ENCODE data around the gene FAM151B.

FAM151B gene

DNA sequence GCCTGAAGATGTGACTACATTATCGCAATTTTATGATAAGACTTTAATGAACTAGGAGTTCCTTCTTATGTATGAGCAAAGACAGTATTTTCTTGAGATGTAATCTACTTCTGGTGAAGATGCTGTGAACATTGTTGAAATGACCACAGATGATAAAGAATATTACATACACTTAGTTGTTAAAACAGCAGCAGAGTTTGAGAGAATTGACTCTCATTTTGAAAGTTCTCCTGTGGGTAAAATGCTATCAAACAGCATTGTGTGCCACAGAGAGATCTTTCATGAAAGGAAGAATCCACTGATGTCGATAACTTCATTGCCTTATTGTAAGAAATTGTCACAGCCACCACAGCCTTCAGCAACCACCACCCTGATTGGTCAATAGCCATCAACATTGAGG, 8.0 kb downstream of the FAM151B start:
- intact Hi-C loops (cut with DNase I) = no loop called here
- no peak for DNase-seq

DNA sequence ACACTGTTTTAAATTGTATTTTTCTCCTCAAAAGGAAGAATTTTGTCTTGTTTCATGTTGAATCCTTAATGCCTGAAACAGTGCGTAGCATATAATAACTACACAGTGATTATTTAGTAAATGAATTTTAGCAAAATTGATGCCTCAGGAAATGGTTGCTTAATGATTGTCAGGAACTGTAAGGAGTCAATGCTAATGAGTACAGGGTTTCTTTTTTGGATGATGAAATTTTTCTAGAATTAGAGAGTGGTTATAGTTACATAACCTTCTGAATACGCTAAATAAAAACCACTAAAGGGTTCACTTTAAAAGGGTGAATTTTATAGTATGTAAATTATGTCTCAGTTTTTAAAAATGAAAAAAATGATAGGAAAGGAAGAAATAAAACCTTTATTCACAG, 14.9 kb downstream of the FAM151B start:
- intact Hi-C loops (cut with DNase I) = no loop called here
- no peak for DNase-seq

DNA sequence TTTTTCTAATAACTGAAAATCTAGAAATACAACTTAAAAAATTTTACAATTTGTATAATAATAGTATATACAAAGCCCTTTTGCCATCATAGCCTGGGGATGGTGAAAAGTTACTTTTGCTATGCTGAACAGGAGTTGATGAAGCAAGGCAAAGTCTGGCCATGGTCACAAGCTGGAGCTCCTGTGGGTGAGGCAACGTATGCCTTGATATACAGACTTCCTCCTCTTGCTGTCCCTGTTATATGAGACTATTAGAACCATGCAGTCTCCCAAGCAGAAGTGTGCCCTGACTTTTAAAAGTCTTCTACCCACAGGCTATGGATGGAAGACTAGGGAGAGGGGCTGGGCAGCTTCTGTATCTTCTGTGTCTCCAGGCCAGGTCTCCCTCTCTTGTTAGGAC, 15.7 kb downstream of the FAM151B start:
- DNase-seq = no peak
- intact Hi-C loops (cut with DNase I) = no loop called here

DNA sequence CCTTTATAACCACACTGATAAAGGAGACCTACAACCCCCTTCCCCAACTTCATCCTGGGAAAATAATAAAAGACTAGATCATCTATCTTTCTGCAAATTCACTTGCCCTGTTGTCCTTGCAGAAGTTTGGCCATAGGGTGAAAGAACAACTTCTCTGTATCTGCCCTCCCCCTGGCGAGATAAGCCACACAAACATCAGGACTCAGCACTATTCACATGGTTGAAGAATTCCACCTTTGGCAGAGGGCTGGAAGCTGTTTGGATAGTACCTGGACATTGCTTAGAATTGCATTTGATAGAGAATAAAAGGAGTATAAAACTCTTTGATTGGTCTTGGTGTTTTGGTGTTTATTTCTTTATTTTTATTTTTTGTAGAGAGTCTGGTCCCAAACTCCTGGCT, 16.9 kb downstream of the FAM151B start:
- DNase-seq = no peak

DNA sequence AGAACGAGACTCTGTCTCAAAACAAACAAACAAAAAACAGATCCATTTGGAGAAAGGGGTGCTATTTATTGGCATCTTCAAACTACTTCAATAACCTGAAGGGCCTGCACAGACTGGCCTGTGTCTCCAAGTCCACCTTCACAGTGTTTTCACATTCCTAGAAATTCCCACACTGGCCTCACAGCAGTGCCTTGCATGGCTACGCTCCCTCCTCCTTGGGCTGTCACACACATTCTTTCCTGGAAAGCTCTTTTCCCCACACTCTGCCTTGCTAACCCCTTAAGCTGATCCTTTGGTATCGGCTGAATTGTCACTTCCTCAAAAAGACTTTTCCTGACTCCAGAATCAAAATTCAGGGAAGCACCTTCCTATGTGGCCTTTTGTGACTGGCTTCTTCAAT, 19.8 kb downstream of the FAM151B start:
- no peak for DNase-seq
- intact Hi-C loops (cut with DNase I) = no loop called here

More for the DNA sequence above, 16.9 kb downstream of the FAM151B start:
- intact Hi-C loops (cut with DNase I) = no loop called here

DNA sequence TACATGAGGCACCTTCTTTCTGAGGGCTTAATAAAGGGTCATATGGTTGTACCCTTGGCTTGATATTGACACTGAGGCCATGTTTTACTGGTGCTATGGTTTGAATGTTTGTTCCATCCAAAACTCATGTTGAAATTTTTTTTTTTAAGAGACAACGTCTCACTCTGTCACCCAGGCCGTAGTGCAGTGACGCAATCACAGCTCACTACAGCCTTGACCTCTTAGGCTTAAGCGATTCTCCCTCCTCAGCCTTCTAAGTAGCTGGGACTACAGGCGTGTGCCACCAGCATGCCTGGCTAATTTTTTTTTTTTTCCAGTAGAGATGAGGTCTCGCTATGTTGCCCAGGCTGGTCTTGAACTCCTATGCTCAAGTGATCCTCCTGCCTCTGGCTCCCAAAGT, 20.9 kb downstream of the FAM151B start:
- intact Hi-C loops (cut with DNase I) = no loop called here
- no peak for DNase-seq

DNA sequence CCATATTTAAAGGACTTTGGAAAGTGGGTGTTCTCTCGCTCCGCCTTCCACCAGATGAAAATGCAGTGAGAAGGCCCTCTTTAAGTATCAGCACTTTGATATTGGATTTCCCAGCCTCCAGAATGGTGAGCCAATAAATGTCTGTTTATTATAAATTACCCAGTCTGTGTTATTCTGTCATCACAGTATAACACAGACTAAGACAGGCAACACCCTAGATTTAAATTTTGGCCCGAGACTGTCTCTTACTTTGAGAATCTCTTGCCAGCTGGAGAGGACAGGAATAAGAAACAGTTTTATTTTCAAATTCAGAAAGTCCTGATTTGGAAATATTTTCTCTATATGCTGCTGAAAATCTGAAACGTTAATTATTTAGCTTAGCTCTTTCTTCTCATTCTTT, 21.5 kb downstream of the FAM151B start:
- intact Hi-C loops (cut with DNase I) = no loop called here
- no peak for DNase-seq

DNA sequence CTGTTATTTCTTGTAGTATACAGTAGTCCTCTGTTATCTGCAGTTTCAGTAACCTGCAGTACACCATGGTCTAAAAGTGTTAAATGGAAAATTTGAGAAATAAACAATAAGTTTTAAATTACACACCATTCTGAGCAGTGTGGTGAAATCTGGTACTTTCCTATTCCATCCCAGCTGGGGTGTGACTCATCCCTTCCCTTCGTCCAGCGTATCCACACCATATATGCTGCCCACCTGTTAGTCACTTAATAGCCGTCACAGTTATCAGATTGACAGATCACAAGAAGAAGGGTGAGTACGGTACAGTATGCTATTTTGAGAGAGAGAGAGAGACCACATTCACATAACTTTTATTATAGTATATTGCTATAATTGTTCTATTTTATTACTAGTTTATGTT, 28.9 kb downstream of the FAM151B start:
- DNase-seq = no peak

DNA sequence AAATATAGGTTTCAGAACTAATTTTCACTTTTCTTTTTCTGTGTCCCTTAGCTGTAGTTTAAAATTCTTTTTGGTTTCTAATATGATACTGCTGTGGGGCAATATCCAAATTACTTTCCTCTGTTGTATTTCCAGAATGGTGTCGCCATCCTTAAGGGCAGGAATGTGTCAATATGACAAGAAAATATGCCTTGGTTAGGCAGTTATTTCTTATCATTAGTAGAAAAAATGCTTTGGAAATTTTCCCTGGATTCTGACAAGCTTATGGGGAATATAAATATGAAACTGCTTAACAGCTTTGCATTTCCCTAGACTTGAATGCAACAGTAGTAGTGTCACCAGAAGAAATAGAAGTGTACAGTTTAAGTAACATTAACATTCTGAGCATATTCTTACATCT, 52.8 kb downstream of the FAM151B start:
- intact Hi-C loops (cut with DNase I) = no loop called here

More for the DNA sequence above, 28.9 kb downstream of the FAM151B start:
- intact Hi-C loops (cut with DNase I) = no loop called here

DNA sequence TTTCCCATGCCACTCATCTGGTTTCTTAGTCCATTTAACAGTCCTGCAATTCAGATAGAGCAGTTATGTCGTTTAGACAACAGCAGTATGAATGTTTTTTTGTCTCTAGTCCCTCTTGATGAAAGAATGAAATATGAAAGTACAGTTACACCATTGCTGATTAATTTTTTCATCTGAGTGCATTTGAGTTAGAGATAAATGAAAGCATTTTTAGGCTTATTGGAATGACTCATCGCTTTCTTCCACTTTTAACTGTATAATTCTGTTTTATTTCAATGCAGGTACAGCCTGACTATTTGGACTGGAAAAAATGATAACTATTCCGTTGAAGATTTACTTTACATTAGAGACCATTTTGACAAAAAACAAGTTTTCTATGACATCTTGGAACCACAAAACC, 53.5 kb downstream of the FAM151B start:
- intact Hi-C loops (cut with DNase I) = no loop called here
- DNase-seq = no peak

More for the DNA sequence above, 52.8 kb downstream of the FAM151B start:
- DNase-seq = no peak

DNA sequence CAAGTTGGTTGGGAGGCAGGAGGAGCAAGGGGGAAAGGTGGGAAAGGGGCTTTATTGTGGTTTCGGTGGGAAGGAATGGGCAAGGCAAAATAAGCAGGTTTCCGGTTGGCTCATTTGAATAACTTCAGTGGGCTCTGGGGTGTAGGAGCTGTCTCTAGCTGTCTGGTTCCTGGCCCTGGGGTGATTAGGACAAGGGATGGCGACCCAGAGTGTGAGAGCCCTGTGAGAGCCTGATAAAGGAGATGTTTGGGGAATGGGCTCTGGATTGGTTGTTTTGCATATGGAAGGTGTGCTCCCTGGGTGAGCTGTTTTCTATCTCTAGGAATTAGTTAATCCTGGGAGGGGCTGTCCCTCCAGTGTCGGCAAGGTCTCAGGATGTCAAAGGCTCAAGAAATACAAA, 66.7 kb downstream of the FAM151B start:
- intact Hi-C loops (cut with DNase I) = no loop called here
- DNase-seq = no peak

DNA sequence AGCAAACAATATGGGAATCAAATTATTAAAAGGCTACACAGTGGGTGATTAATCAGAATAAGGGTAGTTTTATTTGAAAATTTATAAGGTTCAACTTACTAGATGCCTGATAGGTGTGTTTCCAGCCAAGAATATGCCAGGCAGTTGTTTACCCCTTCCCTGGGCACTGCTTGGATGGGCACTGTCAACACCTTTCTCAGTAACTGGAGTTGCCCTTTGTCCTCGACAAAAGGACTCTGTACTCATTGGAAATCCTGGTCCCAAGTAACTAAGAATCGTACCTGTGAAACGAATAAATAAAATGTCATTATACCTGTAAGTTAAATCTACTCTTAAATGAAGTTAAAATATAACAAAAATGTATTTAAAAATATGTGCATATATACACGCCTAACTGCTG, 67.2 kb downstream of the FAM151B start:
- DNase-seq = no peak
- intact Hi-C loops (cut with DNase I) = no loop called here

DNA sequence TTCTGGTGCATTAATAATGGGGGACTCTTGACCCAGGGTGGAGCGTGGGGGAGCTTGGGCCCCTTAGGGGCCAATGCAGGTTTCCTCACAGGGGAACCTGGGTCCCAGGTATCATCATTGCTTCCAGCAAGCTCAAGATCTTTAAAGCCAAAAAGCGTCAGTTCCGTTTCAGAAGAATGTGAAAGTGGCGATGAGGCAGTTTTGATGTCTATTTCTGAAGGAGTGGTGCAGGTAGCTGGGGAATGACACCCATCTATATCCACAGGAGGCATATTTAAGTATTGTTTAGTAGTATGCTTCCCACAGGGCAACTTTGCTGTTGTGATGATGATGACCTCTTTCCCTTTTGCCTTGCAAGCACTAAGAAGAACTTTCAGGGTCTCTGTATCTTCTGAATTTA, 71.3 kb downstream of the FAM151B start:
- DNase-seq = no peak
- intact Hi-C loops (cut with DNase I) = no loop called here

DNA sequence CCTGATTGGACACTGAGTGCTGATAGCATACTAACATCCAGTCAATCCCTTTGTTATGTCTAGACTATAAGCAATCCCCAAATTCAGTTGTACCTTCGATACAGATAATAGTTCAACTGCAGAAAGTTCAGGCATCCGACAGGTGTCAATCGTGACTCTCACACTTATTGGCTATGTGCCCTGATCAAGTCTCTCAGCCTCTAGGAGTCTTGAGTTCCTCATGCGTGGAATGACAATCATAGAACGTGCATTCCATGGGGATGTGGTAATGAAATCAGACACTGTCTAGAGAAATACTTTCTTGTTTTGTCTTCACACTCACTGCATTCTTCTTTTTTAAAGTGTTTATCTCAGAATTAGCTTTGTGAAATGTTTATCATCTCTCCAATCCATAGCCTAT, 77.4 kb downstream of the FAM151B start:
- intact Hi-C loops (cut with DNase I) = no loop called here
- no peak for DNase-seq

DNA sequence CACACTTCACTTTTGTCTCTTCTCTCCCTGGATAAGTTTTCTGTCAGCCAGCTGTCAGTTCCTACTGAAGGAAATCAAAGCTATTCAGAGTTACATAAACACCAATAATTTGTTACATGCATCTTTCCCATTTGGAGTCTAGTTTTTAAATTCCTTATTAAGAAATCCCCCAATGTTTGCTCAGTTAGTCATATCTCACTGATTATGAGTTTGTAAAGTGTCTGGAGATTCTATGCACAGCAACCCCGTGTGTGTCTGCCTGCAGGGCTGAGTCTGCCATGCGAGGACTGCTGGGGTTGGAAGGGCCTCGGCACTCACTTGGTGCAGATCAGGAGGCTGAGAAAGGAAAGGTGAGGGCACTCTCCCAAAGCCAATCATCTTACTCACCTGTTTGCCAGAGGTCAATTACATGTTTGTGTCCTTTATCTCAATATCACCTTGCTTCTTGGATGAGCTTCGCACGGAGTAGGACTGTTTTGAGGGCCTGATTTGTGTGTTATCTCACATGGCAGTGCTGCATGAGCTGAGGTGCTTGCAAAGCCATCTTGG, 78.9 kb downstream of the FAM151B start:
- intact Hi-C loops (cut with DNase I) = no loop called here
- no peak for DNase-seq

DNA sequence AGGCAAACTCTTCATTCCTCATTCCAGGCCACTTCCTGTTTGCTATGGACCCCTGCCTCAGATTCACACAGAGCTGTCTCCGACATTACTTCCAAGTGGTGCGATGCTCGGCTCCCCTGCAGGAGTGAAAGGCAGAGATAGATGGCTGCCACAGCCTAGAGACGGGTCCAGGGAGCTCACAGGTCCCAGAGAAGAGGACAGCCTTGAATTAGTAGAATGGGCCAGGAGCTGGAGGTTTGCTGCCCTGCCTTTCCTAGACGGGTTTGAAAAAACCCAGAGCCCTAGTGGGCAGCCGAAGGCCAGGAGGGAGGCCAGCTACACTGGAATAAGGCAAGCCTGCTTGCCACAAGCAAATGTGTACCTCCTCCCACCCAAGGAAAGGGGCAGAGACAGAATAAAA, 80.4 kb downstream of the FAM151B start:
- intact Hi-C loops (cut with DNase I) = no loop called here
- no peak for DNase-seq

DNA sequence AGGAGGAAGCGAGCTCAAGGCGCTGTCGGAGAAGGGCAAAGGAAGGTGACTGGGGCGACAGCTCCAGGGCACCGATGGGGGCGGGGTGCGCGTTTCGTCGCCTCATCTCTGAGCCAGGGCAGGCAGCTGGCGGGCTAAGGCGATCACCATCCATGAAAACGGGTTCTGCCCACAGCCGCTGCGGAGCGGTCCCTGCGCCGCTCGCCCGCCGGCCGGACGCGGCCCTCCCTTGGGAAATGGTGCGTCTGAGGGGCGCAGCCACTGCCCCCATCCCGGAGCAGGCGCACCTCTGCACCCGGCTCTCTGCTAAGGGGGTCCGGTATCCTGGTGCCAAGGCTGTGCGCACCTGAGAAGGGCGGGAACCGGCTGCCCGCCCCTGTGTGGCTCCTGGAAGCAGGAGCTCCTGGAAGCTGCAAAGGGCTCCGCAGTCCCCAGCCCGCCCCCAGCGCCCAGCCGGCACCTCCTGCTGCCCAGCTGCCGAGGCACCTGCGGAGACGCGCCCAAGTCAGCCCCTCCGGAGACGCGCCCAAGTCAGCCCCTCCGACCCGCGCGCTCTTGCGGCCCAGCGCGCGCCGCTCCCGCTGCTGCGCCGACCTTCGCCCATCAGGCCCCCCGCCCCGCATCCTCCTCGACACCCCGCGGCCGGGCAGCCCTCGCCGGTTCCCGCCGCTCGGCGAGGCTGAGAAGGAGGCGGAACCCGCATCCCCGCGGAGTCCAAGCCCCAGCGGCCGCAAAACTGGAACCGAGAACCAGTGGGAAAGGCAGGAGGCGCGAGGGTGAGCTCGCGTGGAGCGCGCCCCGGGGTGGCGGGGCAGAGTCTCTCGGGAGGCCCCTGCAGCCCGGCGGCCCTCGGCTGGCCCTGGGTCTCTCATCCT, 81.4 kb downstream of the FAM151B start:
- DNase-seq = no peak
- intact Hi-C loops (cut with DNase I) = no loop called here

DNA sequence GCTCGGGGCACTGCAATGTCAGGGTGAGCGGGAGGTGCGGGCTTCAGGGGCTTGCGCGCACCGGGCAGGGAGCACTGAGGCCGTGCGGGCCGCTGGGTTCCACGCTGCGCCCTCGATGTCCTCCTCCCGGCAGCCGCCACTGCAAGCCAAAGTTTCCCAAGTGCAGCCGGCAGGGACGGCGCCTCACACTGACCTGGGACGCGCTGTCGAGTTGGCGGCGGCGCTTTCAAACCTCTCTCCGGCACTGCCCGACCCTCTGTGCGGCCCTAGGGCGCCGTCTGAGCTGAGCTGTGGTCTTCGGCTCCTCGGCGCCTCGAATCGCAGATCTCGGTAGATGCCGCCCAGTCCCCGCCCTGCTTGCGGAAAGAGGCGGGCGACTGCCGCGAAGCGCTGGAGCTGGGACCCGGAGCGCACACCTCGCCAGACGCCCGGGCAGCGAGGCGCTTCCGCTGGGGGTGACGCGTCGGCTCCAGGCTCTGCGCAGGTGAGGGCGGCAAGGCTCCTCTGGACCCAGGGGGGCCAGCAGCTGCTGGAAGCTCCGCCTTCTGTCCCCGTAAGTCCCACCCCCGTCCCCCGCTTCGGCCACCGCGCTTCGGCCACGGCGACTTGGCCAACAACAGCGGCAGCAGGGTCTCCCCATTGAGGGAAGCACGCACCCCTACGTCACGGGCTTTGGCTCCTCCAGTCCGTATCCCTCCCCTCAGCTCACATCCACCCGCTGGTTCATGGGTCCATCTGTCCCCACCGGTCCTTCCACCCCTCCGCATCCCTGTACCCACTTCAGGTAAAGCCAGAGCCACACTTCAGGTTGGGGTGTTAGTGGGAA, 82.3 kb downstream of the FAM151B start, which contains the start of gene ANKRD34B:
ANKRD34B (minus strand) TSS at position 320 of the 826 bp plus-strand sequence. CDS start 10,261 bp downstream, outside the sequence.
- intact Hi-C loops (cut with DNase I) = no loop called here
- DNase-seq = no peak

DNA sequence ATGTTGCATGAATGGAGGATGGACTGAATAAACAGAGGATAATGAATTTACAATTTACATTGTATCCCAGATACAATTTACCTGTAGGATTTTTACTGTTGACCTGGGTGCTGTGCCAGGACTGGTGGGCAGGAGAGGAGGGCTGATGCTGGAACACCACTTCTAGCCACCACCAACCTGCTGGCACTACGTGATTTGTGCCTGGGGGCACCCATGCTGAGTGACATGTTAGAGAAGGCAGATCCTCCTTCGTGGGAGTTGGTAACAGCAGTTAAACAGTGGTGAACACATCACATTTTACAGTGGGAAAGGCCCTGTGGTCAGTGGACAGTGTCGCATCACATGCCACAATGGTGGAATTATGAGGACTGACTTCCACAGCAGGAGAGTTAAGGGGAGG, 85.2 kb downstream of the FAM151B start:
- no peak for DNase-seq
- intact Hi-C loops (cut with DNase I) = no loop called here

DNA sequence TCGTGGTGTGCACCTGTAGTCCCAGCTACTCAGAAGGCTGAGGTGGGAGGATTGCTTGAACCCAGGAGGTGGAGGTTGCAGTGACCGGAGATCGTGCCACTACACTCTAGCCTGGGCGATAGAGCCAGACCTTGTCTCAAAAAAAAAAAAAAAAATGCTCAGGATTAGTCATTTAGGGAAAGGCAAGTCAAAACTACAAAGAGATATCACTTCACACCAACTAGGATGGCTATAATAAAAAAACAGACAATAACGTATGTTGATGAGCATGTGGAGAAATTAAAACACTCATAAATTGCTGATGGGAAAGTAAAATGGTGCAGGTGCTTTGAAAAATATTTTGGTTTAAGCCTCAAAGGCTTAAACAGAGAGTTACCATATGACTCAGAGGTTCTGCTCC, 88.5 kb downstream of the FAM151B start:
- intact Hi-C loops (cut with DNase I) = no loop called here
- no peak for DNase-seq

DNA sequence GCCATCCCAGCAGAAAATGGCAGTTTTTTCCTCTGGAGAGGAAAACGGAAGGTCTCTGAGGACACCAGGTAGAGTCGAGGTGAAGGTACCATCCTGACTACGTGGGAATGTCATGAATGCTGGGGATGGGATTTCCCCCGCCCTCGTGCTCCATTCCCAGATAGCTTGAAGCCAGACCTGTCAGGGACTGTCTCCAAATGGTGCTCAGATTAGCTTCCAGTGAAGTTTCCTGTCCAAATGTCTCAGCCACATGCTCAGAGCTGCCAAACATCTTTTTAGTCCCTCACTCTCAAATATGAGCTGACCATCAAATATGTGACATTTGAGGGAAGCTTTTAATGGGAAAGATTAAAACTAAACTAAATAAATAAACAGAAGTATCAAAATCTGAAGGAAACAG, 89.8 kb downstream of the FAM151B start:
- intact Hi-C loops (cut with DNase I) = no loop called here

More for the DNA sequence above, 89.8 kb downstream of the FAM151B start:
- no peak for DNase-seq
